Frontal cortex (tissue), 4 donors: ENCODE results near the gene SIX4. TPM values are rescaled to one million over a fixed set of nuclear protein-coding genes. Genes with fewer than 3 reads are reported as not detected.
"Not testable (repeated sequence)": the region's sequence is repeated elsewhere in the genome, so short reads cannot be mapped to it uniquely, and the experiment has no call there.

Experiments used
- DNase-seq, 2 donors: peaks; one replicate each; pipeline ENCODE4 v3.0.0; 2012; ENCODE audit warnings: low spot score in 2 of 2
- FAIRE-seq: peaks from 2 replicates; lab custom pipeline; 2012; peaks lifted over from hg19 to GRCh38; lab: Jason Lieb, UNC
- total RNA-seq: library from RNA; depleted of rRNA; stranded (reverse); fragments of >200 nt; gene quantifications from one replicate; pipeline ENCODE4 v1.2.3, GENCODE V29; 2014
- donor health status: control.
- donor health status: control.
- donor health status: control.

SIX4 gene
- 0.41 TPM for total RNA-seq

GRCh38 chr14:60723907-60724618 is at the start of gene SIX4:
SIX4 (minus strand) TSS chr14:60724351; CDS start chr14:60724074, 277 bp downstream.
- DNase-seq (peak; percentile 54 to 62), FAIRE-seq (no peak)

DNA sequence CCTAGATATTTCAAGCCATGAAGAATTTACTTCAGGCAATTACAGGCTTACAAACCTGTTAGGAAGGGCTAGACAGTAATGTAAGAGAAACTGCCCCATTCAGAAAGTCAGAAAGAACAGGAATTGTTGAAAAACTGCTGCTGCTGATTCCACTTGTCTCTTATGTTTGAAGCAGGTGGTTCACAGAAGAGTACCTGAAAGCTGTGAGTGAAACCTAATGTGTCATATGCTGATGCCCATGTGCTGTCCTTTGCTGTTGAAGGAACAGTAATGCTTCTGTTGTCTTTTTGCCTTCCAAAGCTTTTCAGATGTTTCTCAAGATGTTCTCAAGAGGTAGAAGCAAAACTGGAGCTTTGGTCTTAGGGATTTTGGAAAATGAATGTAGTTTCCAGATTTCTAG is 49.4 kb upstream of the SIX4 start:
- DNase-seq (no peak), FAIRE-seq (no peak)

DNA sequence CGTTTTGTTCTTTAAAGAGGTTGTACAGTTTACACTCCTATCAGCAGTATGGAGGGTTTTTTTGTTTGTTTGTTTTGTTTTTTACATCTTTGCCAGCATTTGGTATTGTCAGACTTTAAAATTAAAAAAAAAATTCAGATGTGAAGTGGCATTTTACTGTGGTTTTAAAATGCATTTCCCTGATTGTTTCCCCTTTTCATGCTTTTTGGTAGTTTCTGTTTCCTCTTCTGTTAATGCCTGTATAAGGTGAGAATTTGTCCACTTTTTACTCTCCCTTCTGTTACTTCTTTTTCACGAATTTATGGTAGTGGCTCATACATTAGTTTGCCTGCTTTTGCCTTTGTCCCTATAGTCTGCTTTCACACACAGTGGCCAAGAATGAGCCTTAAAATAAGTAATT is 47.0 kb upstream of the SIX4 start:
- no peak for DNase-seq

GRCh38 chr14:60768602-60769001 is 44.5 kb upstream of the SIX4 start:
- FAIRE-seq = no peak
- no peak for DNase-seq

More for the DNA sequence above, 47.0 kb upstream of the SIX4 start:
- FAIRE-seq = no peak

DNA sequence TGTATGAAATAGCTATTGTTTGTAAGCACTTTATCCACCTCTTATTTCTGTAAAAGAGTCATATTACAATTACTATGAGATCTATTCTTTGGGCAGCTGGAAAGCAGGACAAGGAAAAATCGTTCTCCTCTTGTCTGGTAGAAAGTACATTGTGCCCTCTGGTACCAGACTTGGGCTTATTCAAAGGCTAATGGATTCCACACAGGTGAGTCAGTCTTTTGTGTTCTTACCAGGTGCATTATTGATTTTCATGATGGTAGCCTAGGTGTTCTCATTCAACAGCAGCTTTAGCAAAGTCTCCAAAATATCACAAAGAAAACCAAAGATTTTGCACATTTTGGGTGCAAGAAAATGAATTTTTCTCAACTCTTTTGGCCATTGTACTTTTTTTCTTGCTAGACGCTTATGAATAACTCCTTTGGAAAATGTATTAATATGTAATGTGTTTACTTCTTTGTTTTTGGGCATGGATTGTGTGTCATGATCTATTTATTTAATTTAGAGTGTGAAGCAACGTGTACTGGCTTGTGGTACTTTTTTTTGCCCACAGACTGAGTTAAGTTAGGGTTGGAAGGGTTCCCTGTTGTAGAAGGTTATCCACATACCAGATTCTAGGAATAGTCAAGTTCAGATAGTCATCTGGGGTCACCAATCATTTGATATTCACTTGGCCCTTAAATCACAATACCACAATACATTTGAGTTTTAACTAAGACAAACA is 36.7 kb upstream of the SIX4 start:
- FAIRE-seq (no peak), DNase-seq (no peak)

DNA sequence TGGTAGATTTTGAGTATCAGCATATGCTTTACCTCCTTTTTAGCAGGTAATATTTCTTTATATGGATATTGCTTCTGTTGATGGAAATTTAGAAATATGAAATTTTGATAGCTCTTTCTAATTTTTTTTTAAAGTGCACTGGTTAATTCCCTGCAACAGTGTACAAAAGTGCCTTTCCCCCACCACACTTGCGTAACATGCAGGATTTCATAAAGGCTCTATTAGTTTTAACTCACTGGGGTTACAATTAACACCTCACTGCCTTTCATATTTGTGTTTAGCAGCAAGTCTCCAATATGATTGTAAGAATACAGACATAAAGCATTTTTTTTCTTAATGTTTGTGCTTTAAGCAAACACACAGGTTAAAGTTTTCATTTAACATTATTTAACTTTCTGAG is 36.1 kb upstream of the SIX4 start:
- DNase-seq = no peak
- no peak for FAIRE-seq

- DNase-seq (no peak), FAIRE-seq (no peak)
Observed at GRCh38 chr14:60758885-60759284, 34.7 kb upstream of the SIX4 start.

GRCh38 chr14:60757567-60758002 is 33.4 kb upstream of the SIX4 start:
- DNase-seq = no peak
- FAIRE-seq = no peak

DNA sequence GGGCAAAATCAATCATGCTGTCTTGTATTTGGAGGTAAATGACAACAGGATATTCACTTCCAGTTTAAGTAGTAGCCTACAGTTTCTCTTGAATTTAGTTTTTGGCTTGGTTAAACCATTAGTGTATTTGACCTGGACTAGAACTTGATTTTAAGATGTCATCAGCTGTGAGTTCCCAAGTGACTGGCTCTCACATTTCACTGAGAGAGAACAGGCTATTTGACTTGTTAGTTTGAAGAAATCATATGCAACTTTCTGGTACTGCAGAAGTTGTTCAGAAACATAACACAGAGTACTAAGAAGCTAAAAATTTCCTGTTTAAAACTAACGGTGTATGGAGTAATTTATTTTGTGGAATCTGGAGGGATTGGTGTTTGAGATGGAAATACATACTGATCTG is 32.7 kb upstream of the SIX4 start:
- DNase-seq (no peak), FAIRE-seq (no peak)

- FAIRE-seq (no peak), DNase-seq (no peak)
Observed at GRCh38 chr14:60753264-60754119, 29.3 kb upstream of the SIX4 start.

DNA sequence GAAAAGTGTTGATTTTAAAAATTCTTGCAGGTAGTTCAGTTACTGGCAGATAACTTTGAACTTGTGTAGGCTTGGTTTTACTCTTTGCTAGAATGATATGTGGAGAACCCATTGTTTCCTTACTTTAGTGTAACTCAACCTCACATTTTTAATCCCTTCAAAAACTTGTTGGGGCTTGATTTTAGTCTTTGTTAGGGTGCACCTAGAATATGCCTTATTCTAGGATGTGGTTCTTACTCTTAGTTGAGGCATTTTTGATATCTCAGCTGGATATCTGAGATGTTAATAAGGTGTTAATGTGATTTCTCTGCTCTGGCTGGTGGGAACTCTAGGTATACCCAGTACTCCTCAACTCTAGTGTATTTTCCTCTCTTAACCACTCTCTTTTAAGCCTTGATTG is 20.4 kb upstream of the SIX4 start:
- no peak for FAIRE-seq

DNA sequence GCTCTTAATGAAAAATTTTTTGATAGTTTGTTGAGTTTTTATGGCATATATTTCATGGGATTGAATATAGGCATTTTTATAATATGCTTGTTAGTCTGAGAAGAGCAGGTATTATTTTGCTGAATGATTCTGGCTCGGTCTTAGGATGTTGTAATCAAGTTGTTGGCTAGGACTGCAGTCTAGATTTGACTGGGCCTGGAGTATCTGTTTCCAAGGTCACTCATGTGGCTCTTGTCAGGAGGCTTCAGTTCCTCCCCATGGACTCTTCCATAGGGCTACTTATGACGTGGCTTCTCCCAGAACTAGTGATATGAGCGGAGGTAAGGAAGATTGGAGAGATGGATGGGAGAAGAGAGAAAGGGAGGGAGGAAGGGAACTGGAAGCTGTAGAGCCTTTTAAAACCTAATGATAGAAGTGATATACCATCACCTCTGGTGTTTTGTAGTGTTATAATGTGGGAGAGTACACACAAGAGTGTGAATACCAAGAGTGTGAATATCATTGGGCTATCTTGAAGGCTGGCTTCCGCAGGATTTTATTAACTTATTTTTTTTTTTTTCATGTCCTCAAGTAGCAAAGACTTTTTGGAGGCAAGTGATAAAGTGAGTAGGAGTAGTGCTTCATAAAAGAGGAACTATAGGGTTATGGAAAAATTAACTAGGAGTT is 14.8 kb upstream of the SIX4 start:
- FAIRE-seq = no peak

More for the DNA sequence above, 20.4 kb upstream of the SIX4 start:
- DNase-seq = no peak

GRCh38 chr14:60736494-60736893 is 12.3 kb upstream of the SIX4 start:
- FAIRE-seq (no peak), DNase-seq (no peak)

More for the DNA sequence above, 14.8 kb upstream of the SIX4 start:
- DNase-seq = no peak

DNA sequence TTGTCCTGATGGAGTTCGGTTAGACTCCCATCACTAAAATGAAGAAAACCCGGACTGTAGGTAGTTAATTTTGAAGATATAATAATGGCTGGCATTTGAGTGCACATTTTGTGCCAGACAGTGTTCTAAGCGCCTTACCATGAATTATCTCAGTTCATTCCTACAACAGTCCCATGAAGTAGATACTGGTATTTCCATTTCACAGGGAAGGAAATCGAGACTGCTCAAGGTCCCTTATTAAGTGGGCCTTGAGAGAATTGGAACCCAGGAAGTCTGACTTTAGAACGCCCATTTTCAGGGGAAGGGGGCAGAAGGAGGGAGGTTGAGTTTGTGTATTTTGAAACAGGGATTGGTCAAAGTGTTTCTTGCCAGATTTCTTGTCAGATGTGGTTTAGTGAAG is 11.3 kb upstream of the SIX4 start:
- no peak for FAIRE-seq
- DNase-seq = no peak

GRCh38 chr14:60734465-60735242 is 10.5 kb upstream of the SIX4 start, which contains the start of gene MNAT1:
MNAT1 (plus strand) TSS chr14:60734761; CDS start chr14:60734863, 102 bp downstream.
- peak; percentile 24 to 29 for DNase-seq
- FAIRE-seq = no peak

DNA sequence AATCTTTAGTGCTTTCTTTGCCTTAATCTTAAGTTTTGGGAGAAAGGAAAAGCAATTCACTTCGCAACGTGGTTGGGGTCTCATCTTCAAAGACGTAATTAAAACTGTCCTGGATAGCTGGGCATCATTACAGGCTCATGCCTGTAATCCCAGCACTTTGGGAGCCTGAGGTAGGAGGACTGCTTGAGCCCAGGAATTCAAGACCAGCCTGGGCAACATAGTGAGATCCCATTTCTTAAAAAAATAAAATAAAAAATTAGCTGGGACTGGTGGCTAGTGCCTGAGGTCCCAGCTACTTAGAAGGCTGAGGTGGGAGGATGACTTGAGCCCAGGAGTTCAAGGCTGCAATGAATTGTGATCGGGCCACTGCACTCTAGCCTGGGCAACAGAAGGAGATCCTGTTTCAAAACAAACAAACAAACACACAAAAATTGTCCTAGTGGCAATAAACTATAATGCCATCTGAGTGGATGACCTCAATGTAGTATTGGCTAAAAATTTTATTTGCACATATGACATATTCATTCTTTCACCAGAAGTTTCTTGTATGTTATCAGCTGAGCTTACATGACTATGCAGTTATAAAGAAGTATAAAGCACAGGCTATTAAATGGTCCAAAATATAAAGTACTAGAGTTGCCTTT is 8.8 kb upstream of the SIX4 start:
- no peak for FAIRE-seq
- DNase-seq = no peak

DNA sequence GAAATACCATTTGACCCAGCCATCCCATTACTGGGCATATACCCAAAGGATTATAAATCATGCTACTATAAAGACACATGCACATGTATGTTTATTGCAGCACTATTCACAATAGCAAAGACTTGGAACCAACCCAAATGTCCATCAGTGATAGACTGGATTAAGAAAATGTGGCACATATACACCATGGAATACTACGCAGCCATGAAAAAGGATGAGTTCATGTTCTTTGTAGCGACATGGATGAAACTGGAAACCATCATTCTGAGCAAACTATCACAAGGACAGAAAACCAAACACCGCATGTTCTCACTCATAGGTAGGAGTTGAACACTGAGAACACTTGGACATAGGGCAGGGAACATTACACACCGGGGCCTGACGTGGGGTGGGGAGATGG is 7.1 kb upstream of the SIX4 start:
- not testable (repeated sequence) for FAIRE-seq, DNase-seq

GRCh38 chr14:60723116-60723906 is 840 bp downstream of the SIX4 start:
- DNase-seq = peak; percentile 25 to 40

More at GRCh38 chr14:60723116-60723906, 840 bp downstream of the SIX4 start:
- no peak for FAIRE-seq
